ENCODE measurements around the gene MRPL49.

DNA sequence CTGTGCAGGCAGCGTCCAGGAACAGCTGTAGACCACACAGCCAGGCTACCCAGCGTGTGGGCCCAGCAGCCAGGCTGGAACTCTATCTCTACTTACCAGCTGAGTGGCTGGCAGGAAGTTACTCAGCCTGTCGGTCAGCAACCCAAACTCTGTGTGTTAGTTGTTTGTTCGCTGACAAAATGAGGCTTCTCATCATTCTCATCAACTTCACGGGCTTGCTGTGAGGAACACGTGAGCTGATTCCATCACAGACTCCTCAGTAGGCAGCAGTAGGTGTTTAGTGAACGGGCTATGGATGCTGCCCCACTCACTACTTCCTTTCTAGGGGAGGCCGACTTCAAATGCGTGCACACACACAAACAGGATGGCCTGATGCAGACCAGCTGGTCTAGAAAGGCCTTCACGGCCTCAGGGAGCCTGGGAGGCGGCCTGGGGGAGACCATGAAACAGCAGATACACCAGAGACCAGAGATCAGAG lies 47.1 kb downstream of the MRPL49 start:
- TF ChIP-seq ZNF26 (tag by site-specific recombination; IDR thresholded peaks at IDR 0.05), result no peak
- TF ChIP-seq, protein P1, sequence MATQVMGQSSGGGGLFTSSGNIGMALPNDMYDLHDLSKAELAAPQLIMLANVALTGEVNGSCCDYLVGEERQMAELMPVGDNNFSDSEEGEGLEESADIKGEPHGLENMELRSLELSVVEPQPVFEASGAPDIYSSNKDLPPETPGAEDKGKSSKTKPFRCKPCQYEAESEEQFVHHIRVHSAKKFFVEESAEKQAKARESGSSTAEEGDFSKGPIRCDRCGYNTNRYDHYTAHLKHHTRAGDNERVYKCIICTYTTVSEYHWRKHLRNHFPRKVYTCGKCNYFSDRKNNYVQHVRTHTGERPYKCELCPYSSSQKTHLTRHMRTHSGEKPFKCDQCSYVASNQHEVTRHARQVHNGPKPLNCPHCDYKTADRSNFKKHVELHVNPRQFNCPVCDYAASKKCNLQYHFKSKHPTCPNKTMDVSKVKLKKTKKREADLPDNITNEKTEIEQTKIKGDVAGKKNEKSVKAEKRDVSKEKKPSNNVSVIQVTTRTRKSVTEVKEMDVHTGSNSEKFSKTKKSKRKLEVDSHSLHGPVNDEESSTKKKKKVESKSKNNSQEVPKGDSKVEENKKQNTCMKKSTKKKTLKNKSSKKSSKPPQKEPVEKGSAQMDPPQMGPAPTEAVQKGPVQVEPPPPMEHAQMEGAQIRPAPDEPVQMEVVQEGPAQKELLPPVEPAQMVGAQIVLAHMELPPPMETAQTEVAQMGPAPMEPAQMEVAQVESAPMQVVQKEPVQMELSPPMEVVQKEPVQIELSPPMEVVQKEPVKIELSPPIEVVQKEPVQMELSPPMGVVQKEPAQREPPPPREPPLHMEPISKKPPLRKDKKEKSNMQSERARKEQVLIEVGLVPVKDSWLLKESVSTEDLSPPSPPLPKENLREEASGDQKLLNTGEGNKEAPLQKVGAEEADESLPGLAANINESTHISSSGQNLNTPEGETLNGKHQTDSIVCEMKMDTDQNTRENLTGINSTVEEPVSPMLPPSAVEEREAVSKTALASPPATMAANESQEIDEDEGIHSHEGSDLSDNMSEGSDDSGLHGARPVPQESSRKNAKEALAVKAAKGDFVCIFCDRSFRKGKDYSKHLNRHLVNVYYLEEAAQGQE (tag by site-specific recombination; IDR thresholded peaks at IDR 0.05), result no peak
- TF ChIP-seq ZBTB49 (tag by site-specific recombination; IDR thresholded peaks at IDR 0.05; ENCODE audit: low read depth), result no peak
- no peak for TF ChIP-seq GFI1B (tag by site-specific recombination; IDR thresholded peaks at IDR 0.05)
- TF ChIP-seq, protein P2, sequence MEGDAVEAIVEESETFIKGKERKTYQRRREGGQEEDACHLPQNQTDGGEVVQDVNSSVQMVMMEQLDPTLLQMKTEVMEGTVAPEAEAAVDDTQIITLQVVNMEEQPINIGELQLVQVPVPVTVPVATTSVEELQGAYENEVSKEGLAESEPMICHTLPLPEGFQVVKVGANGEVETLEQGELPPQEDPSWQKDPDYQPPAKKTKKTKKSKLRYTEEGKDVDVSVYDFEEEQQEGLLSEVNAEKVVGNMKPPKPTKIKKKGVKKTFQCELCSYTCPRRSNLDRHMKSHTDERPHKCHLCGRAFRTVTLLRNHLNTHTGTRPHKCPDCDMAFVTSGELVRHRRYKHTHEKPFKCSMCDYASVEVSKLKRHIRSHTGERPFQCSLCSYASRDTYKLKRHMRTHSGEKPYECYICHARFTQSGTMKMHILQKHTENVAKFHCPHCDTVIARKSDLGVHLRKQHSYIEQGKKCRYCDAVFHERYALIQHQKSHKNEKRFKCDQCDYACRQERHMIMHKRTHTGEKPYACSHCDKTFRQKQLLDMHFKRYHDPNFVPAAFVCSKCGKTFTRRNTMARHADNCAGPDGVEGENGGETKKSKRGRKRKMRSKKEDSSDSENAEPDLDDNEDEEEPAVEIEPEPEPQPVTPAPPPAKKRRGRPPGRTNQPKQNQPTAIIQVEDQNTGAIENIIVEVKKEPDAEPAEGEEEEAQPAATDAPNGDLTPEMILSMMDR (tag by site-specific recombination; IDR thresholded peaks at IDR 0.05), result no peak

Data from HEK293 (cell line).